ENCODE results near the gene EEF1G.

Gene EEF1G

GRCh38 chr11:62539238-62539925, 34.3 kb downstream of the EEF1G start:
- no peak for DNase-seq (ENCODE audit: low read depth)

- no peak for DNase-seq (ENCODE audit: low read depth)
Measured at GRCh38 chr11:62538470-62539237, 35.0 kb downstream of the EEF1G start.

GRCh38 chr11:62536301-62536957, 37.3 kb downstream of the EEF1G start:
- DNase-seq (ENCODE audit: low read depth), result no peak

- no peak for DNase-seq (ENCODE audit: low read depth)
Measured at GRCh38 chr11:62535802-62536201, 37.9 kb downstream of the EEF1G start.

- no peak for DNase-seq (ENCODE audit: low read depth)
Measured at GRCh38 chr11:62534779-62535545, 38.7 kb downstream of the EEF1G start.

- no peak for DNase-seq (ENCODE audit: low read depth)
Measured at GRCh38 chr11:62532096-62532495, 41.6 kb downstream of the EEF1G start.

- no peak for DNase-seq (ENCODE audit: low read depth)
Measured at GRCh38 chr11:62516736-62517371, 56.8 kb downstream of the EEF1G start.

GRCh38 chr11:62514151-62514550, 59.5 kb downstream of the EEF1G start:
- no peak for DNase-seq (ENCODE audit: low read depth)

- no peak for DNase-seq (ENCODE audit: low read depth)
Measured at GRCh38 chr11:62513626-62514025, 60.1 kb downstream of the EEF1G start.

GRCh38 chr11:62512961-62513360, 60.7 kb downstream of the EEF1G start:
- DNase-seq (ENCODE audit: low read depth), result no peak
